Epithelial cell of prostate (primary cell): ENCODE measurements around the gene IGFBP7.
"Not testable (repeated sequence)": the region's sequence is repeated elsewhere in the genome, so short reads cannot be mapped to it uniquely, and the experiment has no call there.

ENCODE experiments used
- DNase-seq: peaks from one replicate; pipeline ENCODE4 v3.0.0-alpha.2; 2011; ENCODE audit warnings: low read depth, low spot score
- H3K27ac ChIP-seq: fragments of 450-650 bp; 2 replicates; pipeline ENCODE4 v1.5.1; 2017; ENCODE audit warnings: mild to moderate bottlenecking

Gene IGFBP7

GRCh38 chr4:57077550-57078343 is 32.4 kb downstream of the IGFBP7 start:
- peak; percentile 85 for DNase-seq
- peak overlapping the region; percentile 98 for H3K27ac ChIP-seq

- H3K27ac ChIP-seq, result peak overlapping the region; percentile 98
- DNase-seq, result no peak
Measured at GRCh38 chr4:57076646-57077045, 33.5 kb downstream of the IGFBP7 start.

GRCh38 chr4:57075367-57075766 is 34.8 kb downstream of the IGFBP7 start:
- no peak for DNase-seq
- H3K27ac ChIP-seq, result peak overlapping the region; percentile 98

GRCh38 chr4:57074744-57075143 is 35.4 kb downstream of the IGFBP7 start:
- peak overlapping the region; percentile 98 for H3K27ac ChIP-seq
- DNase-seq, result peak; percentile 37

- no peak for DNase-seq
- H3K27ac ChIP-seq, result no peak overlapping the region
Measured at GRCh38 chr4:57073559-57073958, 36.6 kb downstream of the IGFBP7 start.

GRCh38 chr4:57071326-57071725 is 38.9 kb downstream of the IGFBP7 start:
- H3K27ac ChIP-seq, result peak overlapping the region; percentile 56
- no peak for DNase-seq

- peak overlapping the region; percentile 56 for H3K27ac ChIP-seq
- no peak for DNase-seq
Measured at GRCh38 chr4:57070461-57070860, 39.7 kb downstream of the IGFBP7 start.

- DNase-seq, result no peak
- H3K27ac ChIP-seq, result no peak overlapping the region
Measured at GRCh38 chr4:57068237-57068981, 41.8 kb downstream of the IGFBP7 start.

- no peak overlapping the region for H3K27ac ChIP-seq
- no peak for DNase-seq
Measured at GRCh38 chr4:57065730-57066482, 44.3 kb downstream of the IGFBP7 start.

GRCh38 chr4:57064811-57065711 is 45.1 kb downstream of the IGFBP7 start:
- no peak for DNase-seq
- no peak overlapping the region for H3K27ac ChIP-seq

GRCh38 chr4:57064120-57064519 is 46.1 kb downstream of the IGFBP7 start:
- H3K27ac ChIP-seq, result no peak overlapping the region
- DNase-seq, result no peak

- no peak overlapping the region for H3K27ac ChIP-seq
- no peak for DNase-seq
Measured at GRCh38 chr4:57063518-57063917, 46.7 kb downstream of the IGFBP7 start.

- DNase-seq, result no peak
- H3K27ac ChIP-seq, result no peak overlapping the region
Measured at GRCh38 chr4:57061395-57061794, 48.8 kb downstream of the IGFBP7 start.

GRCh38 chr4:57060717-57061067 is 49.5 kb downstream of the IGFBP7 start:
- H3K27ac ChIP-seq, DNase-seq: not testable (repeated sequence)

- H3K27ac ChIP-seq, result no peak overlapping the region
- DNase-seq, result no peak
Measured at GRCh38 chr4:57059890-57060716, 50.1 kb downstream of the IGFBP7 start.

- no peak for DNase-seq
Measured at GRCh38 chr4:57055886-57056285, 54.3 kb downstream of the IGFBP7 start.

GRCh38 chr4:57053508-57053907 is 56.7 kb downstream of the IGFBP7 start:
- peak; percentile 66 for DNase-seq
- peak overlapping the region; percentile 50 for H3K27ac ChIP-seq

More at GRCh38 chr4:57055886-57056285, 54.3 kb downstream of the IGFBP7 start:
- no peak overlapping the region for H3K27ac ChIP-seq

- DNase-seq, result no peak
- H3K27ac ChIP-seq, result no peak overlapping the region
Measured at GRCh38 chr4:57051524-57051923, 58.7 kb downstream of the IGFBP7 start.

- DNase-seq, result no peak
- H3K27ac ChIP-seq, result no peak overlapping the region
Measured at GRCh38 chr4:57051095-57051494, 59.1 kb downstream of the IGFBP7 start.
